Natural killer cell (primary cell): Measurements from ENCODE around the gene RBM6. TPM values are rescaled to one million over a fixed set of nuclear protein-coding genes. Genes with fewer than 3 reads are reported as not detected.
"Not testable (repeated sequence)": the region's sequence is repeated elsewhere in the genome, so short reads cannot be mapped to it uniquely, and the experiment has no call there.

ENCODE experiments used
- ATAC-seq, 3 donors: fragments of 150-1000 bp in 2 of 3; fragments of 200-7000 bp in 1 of 3; cut with Tn5 transposase; 1 replicate in 1 of 3; 2 replicates in 2 of 3; pipeline ENCODE4 v1.10.0; 2021; ENCODE audit warnings: mild to moderate bottlenecking in 2 of 3, moderate library complexity in 2 of 3
- DNase-seq, 2 donors: peaks; one replicate each; pipeline versions ENCODE4 v3.0.0 to v3.0.0-alpha.2; 2013 to 2021; ENCODE audit warnings: mixed read lengths in 1 of 2
- H3K27ac ChIP-seq: one replicate; pipeline ENCODE4 v1.5.1; 2013; ENCODE audit warnings: mild to moderate bottlenecking, low read length
- H3K27me3 ChIP-seq: one replicate; pipeline ENCODE4 v1.6.1; 2013; ENCODE audit warnings: low read length; ENCODE audit not compliant: control insufficient read depth, insufficient read depth
- H3K36me3 ChIP-seq: one replicate; pipeline ENCODE4 v1.6.1; 2013; ENCODE audit warnings: low read length; ENCODE audit not compliant: control insufficient read depth, insufficient read depth
- H3K4me1 ChIP-seq: one replicate; pipeline ENCODE4 v1.6.1; 2013; ENCODE audit warnings: low read length; ENCODE audit not compliant: control insufficient read depth, insufficient read depth
- H3K4me3 ChIP-seq: one replicate; pipeline ENCODE4 v1.5.1; 2013; ENCODE audit warnings: low read length
- H3K9me3 ChIP-seq: one replicate; pipeline ENCODE4 v1.6.1; 2013; ENCODE audit warnings: low read length; ENCODE audit not compliant: control insufficient read depth, insufficient read depth
- H3K27ac Mint-ChIP-seq, 2 donors: one replicate each; pipeline ENCODE4 v1.8.0; 2022; ENCODE audit warnings: mild to moderate bottlenecking in 2 of 2, mixed read lengths in 2 of 2, moderate library complexity in 1 of 2
- H3K27me3 Mint-ChIP-seq, 2 donors: one replicate each; pipeline ENCODE4 v1.8.0; 2022; ENCODE audit warnings: low read depth in 2 of 2, mixed read lengths in 2 of 2
- H3K36me3 Mint-ChIP-seq: one replicate; pipeline ENCODE4 v1.8.0; 2022; ENCODE audit warnings: mixed read lengths
- H3K4me1 Mint-ChIP-seq, 2 donors: one replicate each; pipeline ENCODE4 v1.8.0; 2022; ENCODE audit warnings: mixed read lengths in 2 of 2
- H3K4me3 Mint-ChIP-seq: one replicate; pipeline ENCODE4 v1.8.0; 2022; ENCODE audit warnings: mild to moderate bottlenecking, moderate library complexity, mixed read lengths
- H3K9me3 Mint-ChIP-seq, 2 donors: one replicate each; pipeline ENCODE4 v1.8.0; 2022; ENCODE audit warnings: mixed read lengths in 2 of 2
- WGBS: methylation state at CpG from one replicate; pipeline ENCODE4 v1.1.7; 2013; ENCODE audit warnings: missing lambda C conversion rate; ENCODE audit not compliant: insufficient coverage; 5-methylcytosine and 5-hydroxymethylcytosine counted together
- intact Hi-C: fragments of 100-400 bp; cut with micrococcal nuclease; formaldehyde crosslinking; loops from one replicate; pipeline ENCODE4 v1.14.2; 2022
- total RNA-seq, 4 donors: library from RNA; stranded (reverse); fragments of 120-200 nt in 1 of 4; gene quantifications; one replicate each; pipeline versions ENCODE4 v1.2.3 to v1.2.4, GENCODE V29; 2013 to 2022
- TF ChIP-seq, protein P1 (sequence below): fragments of 200-600 bp; IDR thresholded peaks from one replicate; pipeline ENCODE4 v1.8.0; 2022; ENCODE audit warnings: antibody characterized with exemption

Gene RBM6
- total RNA-seq, 3 donors from 2014 or later (not counting 1 experiment from before 2014, with no cell fraction given) = 155 to 193 (median 157) TPM

DNA sequence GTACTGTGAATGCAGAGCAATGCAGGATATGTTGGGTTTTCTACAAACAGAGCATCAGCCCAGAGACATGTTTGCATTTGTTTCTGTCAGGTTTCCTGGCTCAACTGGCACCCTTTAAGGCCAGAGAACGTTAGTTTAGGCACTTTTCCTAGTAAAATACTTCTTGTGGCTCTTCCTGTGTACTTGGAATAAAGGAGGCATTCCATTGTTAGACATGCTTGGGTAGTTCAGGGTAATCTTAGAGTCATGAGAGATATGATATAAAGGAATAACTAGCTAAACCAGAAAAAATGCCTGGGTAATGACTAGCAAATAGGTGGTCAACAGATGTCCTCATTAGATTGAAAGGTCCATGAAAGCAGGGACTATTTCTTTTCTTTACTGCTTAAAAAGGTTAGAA is 88.4 kb downstream of the RBM6 start:
- Mint-ChIP-seq H3K4me1 (peaks cover 4 to 19% of the 10 kb centered on the region in 2 donors), H3K4me3 (no peak overlapping the region), H3K36me3 (no peaks in the 10 kb centered on the region), H3K27me3 (no peaks in the 10 kb centered on the region), H3K27ac (no peak overlapping the region), H3K9me3 (no peaks in the 10 kb centered on the region)
- TF ChIP-seq, protein P1, sequence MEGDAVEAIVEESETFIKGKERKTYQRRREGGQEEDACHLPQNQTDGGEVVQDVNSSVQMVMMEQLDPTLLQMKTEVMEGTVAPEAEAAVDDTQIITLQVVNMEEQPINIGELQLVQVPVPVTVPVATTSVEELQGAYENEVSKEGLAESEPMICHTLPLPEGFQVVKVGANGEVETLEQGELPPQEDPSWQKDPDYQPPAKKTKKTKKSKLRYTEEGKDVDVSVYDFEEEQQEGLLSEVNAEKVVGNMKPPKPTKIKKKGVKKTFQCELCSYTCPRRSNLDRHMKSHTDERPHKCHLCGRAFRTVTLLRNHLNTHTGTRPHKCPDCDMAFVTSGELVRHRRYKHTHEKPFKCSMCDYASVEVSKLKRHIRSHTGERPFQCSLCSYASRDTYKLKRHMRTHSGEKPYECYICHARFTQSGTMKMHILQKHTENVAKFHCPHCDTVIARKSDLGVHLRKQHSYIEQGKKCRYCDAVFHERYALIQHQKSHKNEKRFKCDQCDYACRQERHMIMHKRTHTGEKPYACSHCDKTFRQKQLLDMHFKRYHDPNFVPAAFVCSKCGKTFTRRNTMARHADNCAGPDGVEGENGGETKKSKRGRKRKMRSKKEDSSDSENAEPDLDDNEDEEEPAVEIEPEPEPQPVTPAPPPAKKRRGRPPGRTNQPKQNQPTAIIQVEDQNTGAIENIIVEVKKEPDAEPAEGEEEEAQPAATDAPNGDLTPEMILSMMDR = no peak
- Histone ChIP-seq H3K27me3 (no peaks in the 10 kb centered on the region), H3K27ac (no peak overlapping the region), H3K9me3 (no peaks in the 10 kb centered on the region), H3K4me3 (no peak overlapping the region), H3K36me3 (peaks cover 5% of the 10 kb centered on the region), H3K4me1 (no peaks in the 10 kb centered on the region)
- DNase-seq (no peak), ATAC-seq (no peak)
- 80% methylated on average over 1 of the region's 1 CpG for WGBS
- intact Hi-C loops = no loop called here

DNA sequence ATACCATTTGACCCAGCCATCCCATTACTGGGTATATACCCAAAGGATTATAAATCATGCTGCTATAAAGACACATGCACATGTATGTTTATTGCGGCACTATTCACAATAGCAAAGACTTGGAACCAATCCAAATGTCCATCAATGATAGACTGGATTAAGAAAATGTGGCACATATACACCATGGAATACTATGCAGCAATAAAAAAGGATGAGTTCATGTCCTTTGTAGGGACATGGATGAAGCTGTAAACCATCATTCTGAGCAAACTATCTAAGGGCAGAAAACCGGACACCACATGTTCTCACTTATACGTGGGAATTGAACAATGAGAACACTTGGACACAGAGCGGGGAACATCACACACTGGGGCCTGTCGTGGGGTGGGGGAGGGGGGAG is 91.3 kb downstream of the RBM6 start:
- H3K9me3 ChIP-seq, ATAC-seq, intact Hi-C loops, H3K27me3 Mint-ChIP-seq, H3K36me3 ChIP-seq, H3K27ac Mint-ChIP-seq, H3K9me3 Mint-ChIP-seq, H3K27me3 ChIP-seq, H3K4me3 ChIP-seq, H3K4me3 Mint-ChIP-seq, H3K36me3 Mint-ChIP-seq, H3K4me1 ChIP-seq, H3K27ac ChIP-seq, DNase-seq: not testable (repeated sequence)
- whole genome bisulfite sequencing = 98% methylated on average over 3 of the region's 5 CpGs
- H3K4me1 Mint-ChIP-seq = peaks cover 4 to 19% of the 10 kb centered on the region in 2 donors

DNA sequence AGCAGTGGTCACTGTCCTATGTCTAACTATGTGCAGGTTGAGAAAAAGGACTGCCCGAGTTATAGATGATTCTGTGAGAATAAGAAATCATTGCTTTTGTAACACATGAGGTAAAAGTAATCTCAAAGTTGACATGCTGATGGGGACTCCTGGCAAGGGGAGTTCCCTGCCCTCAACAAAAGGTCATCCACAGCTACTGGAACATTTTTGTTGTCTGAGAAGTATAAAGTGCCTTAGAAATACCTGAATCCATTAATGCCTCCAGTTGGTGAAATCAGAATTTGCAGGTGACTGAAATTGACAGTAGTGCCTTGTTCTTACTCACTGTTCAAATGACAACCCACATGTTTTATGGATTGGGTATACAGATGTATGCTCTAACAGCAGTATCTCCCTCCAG is 105.0 kb downstream of the RBM6 start:
- Mint-ChIP-seq H3K9me3 (no peaks in the 10 kb centered on the region), H3K27ac (no peak overlapping the region), H3K36me3 (no peaks in the 10 kb centered on the region), H3K4me1 (no peaks in the 10 kb centered on the region), H3K27me3 (no peaks in the 10 kb centered on the region), H3K4me3 (no peak overlapping the region)
- TF ChIP-seq, protein P1 = no peak
- peaks cover 24% of the 10 kb centered on the region for H3K36me3 ChIP-seq
- H3K4me3 ChIP-seq = no peak overlapping the region
- no peaks in the 10 kb centered on the region for H3K27me3 ChIP-seq
- 100% methylated on average over 1 of the region's 1 CpG for WGBS
- DNase-seq (no peak), ATAC-seq (no peak)
- H3K4me1 ChIP-seq = no peaks in the 10 kb centered on the region
- H3K9me3 ChIP-seq = no peaks in the 10 kb centered on the region
- H3K27ac ChIP-seq = no peak overlapping the region
- intact Hi-C loops = no loop called here

DNA sequence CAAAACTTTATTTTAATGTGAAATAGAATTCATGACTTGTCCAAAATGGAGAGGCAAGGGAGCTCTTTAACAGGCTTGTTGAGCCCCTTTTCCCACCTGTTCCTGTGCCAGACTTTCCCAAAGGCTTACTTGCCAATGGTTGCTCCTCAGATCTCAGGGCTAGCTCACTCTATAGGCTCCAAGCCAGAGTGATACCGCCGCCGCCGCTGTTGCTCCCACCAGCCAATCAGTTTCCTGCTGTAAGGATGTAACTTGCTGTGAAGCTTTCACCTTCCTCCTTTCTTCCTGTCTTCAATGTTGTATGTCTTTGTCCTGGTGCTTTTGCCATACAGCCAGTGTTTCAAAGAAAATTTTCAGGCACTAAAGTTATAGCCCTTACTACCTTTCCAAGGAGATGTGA is 107.5 kb downstream of the RBM6 start:
- H3K4me3 ChIP-seq = no peak overlapping the region
- H3K27ac ChIP-seq = no peak overlapping the region
- DNase-seq (no peak), ATAC-seq (no peak)
- H3K9me3 ChIP-seq = no peaks in the 10 kb centered on the region
- no peak overlapping the region for H3K27ac Mint-ChIP-seq
- no peaks in the 10 kb centered on the region for H3K27me3 Mint-ChIP-seq
- no peaks in the 10 kb centered on the region for H3K27me3 ChIP-seq
- no peaks in the 10 kb centered on the region for H3K4me1 ChIP-seq
- TF ChIP-seq, protein P1 = no peak
- no peaks in the 10 kb centered on the region for H3K4me1 Mint-ChIP-seq
- H3K4me3 Mint-ChIP-seq = no peak overlapping the region
- no peaks in the 10 kb centered on the region for H3K9me3 Mint-ChIP-seq
- H3K36me3 ChIP-seq = peaks cover 36% of the 10 kb centered on the region
- no peaks in the 10 kb centered on the region for H3K36me3 Mint-ChIP-seq
- 100% methylated on average over 4 of the region's 4 CpGs for WGBS
- intact Hi-C loops = no loop called here
